WI38 (cell line): ENCODE data around the gene PRKD1.

Source experiments
- H3K4me3 ChIP-seq: 2 replicates; pipeline ENCODE4 v1.5.1; 2011; ENCODE audit warnings: low read depth, mild to moderate bottlenecking, control low read depth, low read length
- CTCF ChIP-seq: IDR thresholded peaks from 2 replicates; pipeline ENCODE4 v1.5.1; 2012; ENCODE audit warnings: low read depth, mild to moderate bottlenecking, control low read depth, low read length

Gene PRKD1

GRCh38 chr14:29937116-29937515 is 9.5 kb upstream of the PRKD1 start:
- TF ChIP-seq CTCF, result no peak

GRCh38 chr14:29930283-29930682 is 2.6 kb upstream of the PRKD1 start:
- TF ChIP-seq CTCF, result no peak
- H3K4me3 ChIP-seq, result no peak overlapping the region

More at GRCh38 chr14:29937116-29937515, 9.5 kb upstream of the PRKD1 start:
- H3K4me3 ChIP-seq, result no peak overlapping the region

- H3K4me3 ChIP-seq, result peak overlapping the region; percentile 32
- no peak for TF ChIP-seq CTCF
These were observed 532 bp upstream of the PRKD1 start for GRCh38 chr14:29928117-29928640.

GRCh38 chr14:29926701-29927375 is 809 bp downstream of the PRKD1 start:
- no peak for TF ChIP-seq CTCF
- peak overlapping the region; percentile 95 for H3K4me3 ChIP-seq

GRCh38 chr14:29926228-29926627 is 1.4 kb downstream of the PRKD1 start:
- TF ChIP-seq CTCF, result no peak
- peak overlapping the region; percentile 95 for H3K4me3 ChIP-seq

- peak overlapping the region; percentile 95 for H3K4me3 ChIP-seq
- no peak for TF ChIP-seq CTCF
These were observed 1.9 kb downstream of the PRKD1 start for GRCh38 chr14:29925736-29926135.

GRCh38 chr14:29925101-29925722 is 2.4 kb downstream of the PRKD1 start:
- H3K4me3 ChIP-seq, result peak overlapping the region; percentile 95
- TF ChIP-seq CTCF, result no peak
